Endothelial cell of umbilical vein (primary cell): Measurements from ENCODE around the gene TEX101. TPM values are rescaled to one million over a fixed set of nuclear protein-coding genes. Genes with fewer than 3 reads are reported as not detected.

ENCODE experiments used
- BruUV-seq: library from RNA; stranded (reverse); fragments of 400-500 nt; replicated peaks from 2 replicates; lab custom pipeline; 2021; lab: Mats Ljungman, UMichigan
- CTCF ChIA-PET: fragments of 300-600, 350-600 bp; sonication (Branson Sonifier 250); formaldehyde crosslinking; loops from one replicate; lab custom pipeline; 2021; ENCODE audit warnings: antibody characterized with exemption, inconsistent platforms; lab: Charles Lee
- POLR2A ChIA-PET: fragments of 300-600, 350-600 bp; sonication (Branson Sonifier 250); formaldehyde crosslinking; loops from one replicate; lab custom pipeline; 2021; ENCODE audit warnings: antibody characterized with exemption, inconsistent platforms; lab: Charles Lee
- DNase-seq: peaks from one replicate; pipeline ENCODE4 v3.0.0-alpha.2; 2011; ENCODE audit warnings: low read depth, low spot score
- FAIRE-seq: peaks from 2 replicates; lab custom pipeline; 2011; peaks lifted over from hg19 to GRCh38; lab: Jason Lieb, UNC
- H2AFZ ChIP-seq: 2 replicates; pipeline ENCODE4 v1.6.0; 2012; ENCODE audit warnings: low read depth, low read length, control low read depth, inconsistent platforms
- H3K27ac ChIP-seq: 2 replicates; pipeline ENCODE4 v1.5.1; 2011; ENCODE audit warnings: low read depth, mild to moderate bottlenecking, control low read depth, low read length, moderate library complexity; ENCODE audit not compliant: insufficient read depth
- H3K27me3 ChIP-seq, 2 experiments: 2 replicates each; pipeline versions ENCODE4 v1.6.0 to v1.6.1; 2011; ENCODE audit warnings: low read length in 2 of 2, mixed read lengths in 1 of 2; ENCODE audit not compliant: control insufficient read depth in 2 of 2, insufficient read depth in 2 of 2
- H3K36me3 ChIP-seq, 2 experiments: 2 replicates in 1 of 2; 3 replicates in 1 of 2; pipeline ENCODE4 v1.5.1; 2011; ENCODE audit warnings: low read length in 2 of 2, mild to moderate bottlenecking in 1 of 2, moderate library complexity in 1 of 2; ENCODE audit not compliant: control insufficient read depth in 2 of 2, insufficient read depth in 2 of 2; ENCODE audit errors: extremely low read depth in 1 of 2
- H3K4me1 ChIP-seq: 3 replicates; pipeline ENCODE4 v1.5.1; 2011; ENCODE audit warnings: mild to moderate bottlenecking, low read length; ENCODE audit not compliant: control insufficient read depth, insufficient read depth; ENCODE audit errors: extremely low read depth
- H3K4me2 ChIP-seq: 2 replicates; pipeline ENCODE4 v1.6.1; 2011; ENCODE audit warnings: low read length, control low read depth, mixed read lengths; ENCODE audit not compliant: insufficient read depth
- H3K4me3 ChIP-seq, 3 experiments: fragments of 200-600 bp in 1 of 3; sonication (generic), shearing (Covaris generic) in 1 of 3; replicated peaks in 1 of 3; 2 replicates each; pipeline ENCODE4 v1.5.1; 2011 to 2016; ENCODE audit warnings: control low read depth in 3 of 3, low read length in 3 of 3, mild to moderate bottlenecking in 2 of 3, inconsistent platforms in 1 of 3, low read depth in 1 of 3, moderate library complexity in 1 of 3; ENCODE audit not compliant: insufficient read depth in 1 of 3
- H3K79me2 ChIP-seq: 2 replicates; pipeline ENCODE4 v1.6.0; 2012; ENCODE audit warnings: low read length, inconsistent platforms; ENCODE audit not compliant: control insufficient read depth, insufficient read depth
- H3K9ac ChIP-seq: replicated peaks from 2 replicates; pipeline ENCODE3; 2011; ENCODE audit warnings: low read length, control low read depth; ENCODE audit not compliant: insufficient read depth; ENCODE audit errors: extremely low read depth
- H3K9me1 ChIP-seq: replicated peaks from 3 replicates; pipeline ENCODE4 v1.6.0; 2011; ENCODE audit warnings: mild to moderate bottlenecking, low read length; ENCODE audit not compliant: control insufficient read depth, insufficient read depth; ENCODE audit errors: extremely low read depth
- H3K9me3 ChIP-seq: replicated peaks from 2 replicates; pipeline ENCODE4 v1.5.1; 2012; ENCODE audit warnings: low read length, inconsistent platforms; ENCODE audit not compliant: control insufficient read depth, insufficient read depth
- H4K20me1 ChIP-seq: replicated peaks from 2 replicates; pipeline ENCODE3; 2011; ENCODE audit warnings: mild to moderate bottlenecking, low read length; ENCODE audit not compliant: control insufficient read depth, insufficient read depth; ENCODE audit errors: extremely low read depth
- CTCF ChIP-seq, 2 donors: IDR thresholded peaks; 1 replicate in 1 of 2; 2 replicates in 1 of 2; pipeline ENCODE4 v1.5.1; 2011; ENCODE audit warnings: low read length in 2 of 2, mild to moderate bottlenecking in 2 of 2, moderate library complexity in 2 of 2, control low read depth in 1 of 2, inconsistent platforms in 1 of 2, low read depth in 1 of 2; ENCODE audit not compliant: insufficient read depth in 1 of 2; ENCODE audit errors: extremely low read depth in 1 of 2
- EZH2 ChIP-seq: IDR thresholded peaks from 2 replicates; pipeline ENCODE4 v1.6.1; 2012; ENCODE audit warnings: borderline replicate concordance, low read depth, mild to moderate bottlenecking, moderate library complexity, low read length, inconsistent platforms; ENCODE audit not compliant: severe bottlenecking
- FOS ChIP-seq: IDR thresholded peaks from 2 replicates; pipeline ENCODE4 v1.6.1; 2011; ENCODE audit warnings: mild to moderate bottlenecking, low read length, moderate library complexity, borderline replicate concordance; ENCODE audit not compliant: insufficient read depth
- GATA2 ChIP-seq: IDR thresholded peaks from 2 replicates; pipeline ENCODE4 v1.7.0; 2011; ENCODE audit warnings: low read depth, mild to moderate bottlenecking, moderate library complexity, mixed read lengths, low read length; ENCODE audit not compliant: insufficient read length, insufficient read depth
- JUN ChIP-seq: IDR thresholded peaks from 2 replicates; pipeline ENCODE4 v1.6.1; 2011; ENCODE audit warnings: borderline replicate concordance, low read depth; ENCODE audit not compliant: insufficient read length, insufficient read depth
- MAX ChIP-seq: IDR thresholded peaks from 2 replicates; pipeline ENCODE4 v1.6.1; 2011; ENCODE audit not compliant: insufficient read depth, insufficient read length
- MYC ChIP-seq: IDR thresholded peaks from one replicate; pipeline ENCODE4 v1.6.1; 2011; ENCODE audit warnings: mild to moderate bottlenecking, low read depth, low read length
- POLR2A ChIP-seq: IDR thresholded peaks from 2 replicates; pipeline ENCODE4 v1.6.1; 2012; ENCODE audit warnings: low read depth, mild to moderate bottlenecking, control low read depth, low read length
- POLR2AphosphoS5 ChIP-seq: IDR thresholded peaks from 2 replicates; pipeline ENCODE4 v1.6.1; 2012; ENCODE audit warnings: low read depth, mild to moderate bottlenecking, control low read depth, low read length, moderate library complexity; ENCODE audit not compliant: insufficient read depth
- dilution Hi-C: fragments of 300-500 bp; cut with MboI; formaldehyde crosslinking; loops from one replicate; pipeline ENCODE4 v1.15.0; 2019; ENCODE audit warnings: low sequenced_read_pairs; ENCODE audit not compliant: extremely low pct_ligation_motif_present
- intact Hi-C: fragments of 100-400 bp; cut with micrococcal nuclease; formaldehyde crosslinking; loops from one replicate; pipeline ENCODE4 v1.10.0; 2022
- polyA plus RNA-seq, 4 experiments: library from polyadenylated mRNA; depleted of rRNA in 3 of 4; stranded (reverse) in 3 of 4; unstranded in 1 of 4; fragments of >200 nt; gene quantifications; 2 replicates each; pipeline versions ENCODE4 v1.2.1 to v1.2.3, GENCODE V29; 2011 to 2012; ENCODE audit warnings: missing spikeins in 1 of 4
- total RNA-seq: library from RNA; stranded (reverse); gene quantifications from 2 replicates; pipeline ENCODE4 v1.2.3, GENCODE V29; 2021

The TEX101 gene
- total and polyA plus RNA-seq, 2 donors (not counting 3 experiments of a cell fraction or from before 2014, with no cell fraction given) = not detected

- FAIRE-seq = no peak
- Histone ChIP-seq H3K36me3 (no peaks in the 10 kb centered on the region), H3K9me1 (no peaks in the 10 kb centered on the region), H3K4me3 (no peak overlapping the region), H3K9me3 (no peaks in the 10 kb centered on the region), H3K4me2 (no peak overlapping the region), H3K9ac (no peak overlapping the region), H3K27ac (no peak overlapping the region), H3K79me2 (no peaks in the 10 kb centered on the region), H2AFZ (no peak overlapping the region), H3K27me3 (no peaks in the 10 kb centered on the region), H4K20me1 (no peaks in the 10 kb centered on the region), H3K4me1 (no peaks in the 10 kb centered on the region)
- TF ChIP-seq GATA2 = no peak
- no peak for TF ChIP-seq CTCF (IDR thresholded peaks at IDR 0.05; ENCODE audit: extremely low read depth in 1 of 2, insufficient read depth in 1 of 2, low read depth in 1 of 2, low read length in 2 of 2)
- no peak for TF ChIP-seq POLR2A
- TF ChIP-seq POLR2AphosphoS5 = no peak
- TF ChIP-seq JUN = no peak
- no peak for TF ChIP-seq FOS
- no peak for TF ChIP-seq MAX
- no peak for TF ChIP-seq MYC
- TF ChIP-seq EZH2 = no peak
- dilution Hi-C loops (no loop called here), intact Hi-C loops (no loop called here)
- DNase-seq = no peak
- POLR2A ChIA-PET = no interaction called here
- no TSS peak for BruUV-seq
- CTCF ChIA-PET = no interaction called here
These were observed 8.0 kb downstream of the TEX101 start for GRCh38 chr19:43422689-43423066.
